ENCODE measurements around the gene VEPH1.

Gene VEPH1

GRCh38 chr3:157301755-157302154 is 201.5 kb downstream of the VEPH1 start:
- no peak for DNase-seq (ENCODE audit: low read depth)

GRCh38 chr3:157300981-157301663 is 202.1 kb downstream of the VEPH1 start:
- DNase-seq (ENCODE audit: low read depth): no peak

- no peak for DNase-seq (ENCODE audit: low read depth)
Measured at GRCh38 chr3:157300094-157300493, 203.1 kb downstream of the VEPH1 start.

- no peak for DNase-seq (ENCODE audit: low read depth)
Measured at GRCh38 chr3:157297328-157297915, 205.8 kb downstream of the VEPH1 start.

- DNase-seq (ENCODE audit: low read depth): no peak
Measured at GRCh38 chr3:157294953-157295352, 208.3 kb downstream of the VEPH1 start.

- no peak for DNase-seq (ENCODE audit: low read depth)
Measured at GRCh38 chr3:157294491-157294890, 208.7 kb downstream of the VEPH1 start.

GRCh38 chr3:157290766-157291165 is 212.4 kb downstream of the VEPH1 start:
- DNase-seq (ENCODE audit: low read depth): no peak

- no peak for DNase-seq (ENCODE audit: low read depth)
Measured at GRCh38 chr3:157285966-157286365, 217.2 kb downstream of the VEPH1 start.

GRCh38 chr3:157285141-157285540 is 218.1 kb downstream of the VEPH1 start:
- no peak for DNase-seq (ENCODE audit: low read depth)

GRCh38 chr3:157284688-157285087 is 218.5 kb downstream of the VEPH1 start:
- DNase-seq (ENCODE audit: low read depth): no peak

GRCh38 chr3:157282261-157283191 is 220.7 kb downstream of the VEPH1 start:
- DNase-seq (ENCODE audit: low read depth): no peak

- no peak for DNase-seq (ENCODE audit: low read depth)
Measured at GRCh38 chr3:157280786-157281185, 222.4 kb downstream of the VEPH1 start.

- no peak for DNase-seq (ENCODE audit: low read depth)
Measured at GRCh38 chr3:157280354-157280753, 222.9 kb downstream of the VEPH1 start.

GRCh38 chr3:157279237-157279636 is 224.0 kb downstream of the VEPH1 start:
- no peak for DNase-seq (ENCODE audit: low read depth)

- DNase-seq (ENCODE audit: low read depth): no peak
Measured at GRCh38 chr3:157276801-157277200, 226.4 kb downstream of the VEPH1 start.

- DNase-seq (ENCODE audit: low read depth): no peak
Measured at GRCh38 chr3:157275832-157276231, 227.4 kb downstream of the VEPH1 start.

- no peak for DNase-seq (ENCODE audit: low read depth)
Measured at GRCh38 chr3:157274644-157275137, 228.5 kb downstream of the VEPH1 start.

GRCh38 chr3:157271283-157271882 is 231.8 kb downstream of the VEPH1 start:
- no peak for DNase-seq (ENCODE audit: low read depth)

- no peak for DNase-seq (ENCODE audit: low read depth)
Measured at GRCh38 chr3:157268026-157268425, 235.2 kb downstream of the VEPH1 start.

- no peak for DNase-seq (ENCODE audit: low read depth)
Measured at GRCh38 chr3:157265931-157266330, 237.3 kb downstream of the VEPH1 start.

- DNase-seq (ENCODE audit: low read depth): no peak
Measured at GRCh38 chr3:157263027-157263426, 240.2 kb downstream of the VEPH1 start.

GRCh38 chr3:157261000-157261399 is 242.2 kb downstream of the VEPH1 start:
- no peak for DNase-seq (ENCODE audit: low read depth)

Measured in T-helper 22 cell (primary cell).